VCaP (cell line): ENCODE results near the gene ACAT2.
"Not testable (repeated sequence)": the region's sequence is repeated elsewhere in the genome, so short reads cannot be mapped to it uniquely, and the experiment has no call there.

ENCODE experiments used
- H3K27ac ChIP-seq: fragments of 450-650 bp; 2 replicates; pipeline ENCODE4 v1.5.1; 2017
- TF ChIP-seq, protein P1 (sequence below): fragments of 450-650 bp; conservative IDR thresholded peaks from 2 replicates; pipeline ENCODE4 v1.5.1; 2017; ENCODE audit warnings: mild to moderate bottlenecking, moderate library complexity

The ACAT2 gene

DNA sequence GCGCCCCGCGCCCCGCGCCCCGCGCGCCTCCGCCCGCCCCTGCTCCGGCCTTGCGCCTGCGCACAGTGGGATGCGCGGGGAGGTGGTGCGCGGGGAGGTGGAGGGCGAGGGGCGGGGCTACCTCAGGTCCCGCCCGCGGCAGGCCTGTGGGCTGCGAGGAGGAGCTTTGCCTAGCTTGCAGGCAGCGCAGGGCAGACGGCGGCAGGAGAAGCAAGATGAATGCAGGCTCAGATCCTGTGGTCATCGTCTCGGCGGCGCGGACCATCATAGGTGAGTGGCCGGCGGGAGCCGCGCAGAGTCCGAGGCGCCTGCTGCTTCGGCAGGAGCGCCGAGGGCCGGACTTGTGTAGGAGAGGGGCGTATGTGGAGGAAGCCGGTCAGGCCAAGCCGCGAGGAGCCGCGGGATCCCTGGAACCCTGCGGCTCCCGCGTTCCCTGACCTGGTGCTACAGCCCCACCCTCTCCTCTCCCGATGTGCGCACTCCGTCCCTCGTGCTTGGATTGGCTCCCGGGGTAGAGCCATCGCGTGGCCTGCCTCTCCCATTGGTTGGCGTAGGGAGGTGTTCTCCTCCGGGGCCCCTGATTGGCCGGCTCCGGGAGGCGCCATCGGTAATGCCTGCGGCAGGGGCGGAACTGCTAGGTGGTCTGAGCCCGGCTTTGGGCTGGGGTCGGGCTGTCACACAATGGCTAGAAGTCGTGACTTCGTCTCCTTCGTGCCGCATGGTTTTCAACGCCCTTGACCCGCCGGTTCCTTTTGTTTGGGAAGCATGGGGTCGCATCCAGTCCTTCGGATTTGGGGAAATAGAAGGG, at the start of gene ACAT2:
Gene ACAT2, plus strand, starts transcription at position 173 of the 808 bp plus-strand sequence. Its CDS starts 43 bp downstream, at position 216.
- peak within 1 kb of the TSS; percentile 94 for H3K27ac ChIP-seq
- TF ChIP-seq, protein P1, sequence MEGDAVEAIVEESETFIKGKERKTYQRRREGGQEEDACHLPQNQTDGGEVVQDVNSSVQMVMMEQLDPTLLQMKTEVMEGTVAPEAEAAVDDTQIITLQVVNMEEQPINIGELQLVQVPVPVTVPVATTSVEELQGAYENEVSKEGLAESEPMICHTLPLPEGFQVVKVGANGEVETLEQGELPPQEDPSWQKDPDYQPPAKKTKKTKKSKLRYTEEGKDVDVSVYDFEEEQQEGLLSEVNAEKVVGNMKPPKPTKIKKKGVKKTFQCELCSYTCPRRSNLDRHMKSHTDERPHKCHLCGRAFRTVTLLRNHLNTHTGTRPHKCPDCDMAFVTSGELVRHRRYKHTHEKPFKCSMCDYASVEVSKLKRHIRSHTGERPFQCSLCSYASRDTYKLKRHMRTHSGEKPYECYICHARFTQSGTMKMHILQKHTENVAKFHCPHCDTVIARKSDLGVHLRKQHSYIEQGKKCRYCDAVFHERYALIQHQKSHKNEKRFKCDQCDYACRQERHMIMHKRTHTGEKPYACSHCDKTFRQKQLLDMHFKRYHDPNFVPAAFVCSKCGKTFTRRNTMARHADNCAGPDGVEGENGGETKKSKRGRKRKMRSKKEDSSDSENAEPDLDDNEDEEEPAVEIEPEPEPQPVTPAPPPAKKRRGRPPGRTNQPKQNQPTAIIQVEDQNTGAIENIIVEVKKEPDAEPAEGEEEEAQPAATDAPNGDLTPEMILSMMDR, result no peak

DNA sequence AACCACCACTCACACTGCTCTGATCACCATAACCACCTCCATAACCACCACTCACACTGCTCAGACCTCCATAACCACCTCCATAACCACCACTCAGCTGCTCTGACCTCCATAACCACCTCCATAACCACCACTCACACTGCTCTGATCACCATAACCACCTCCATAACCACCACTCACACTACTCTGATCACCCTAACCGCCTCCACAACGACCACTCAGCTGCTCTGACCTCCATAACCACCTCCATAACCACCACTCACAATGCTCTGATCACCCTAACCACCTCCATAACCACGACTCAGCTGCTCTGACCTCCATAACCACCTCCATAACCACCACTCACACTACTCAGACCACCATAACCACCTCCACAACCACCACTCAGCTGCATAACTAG, 49.5 kb upstream of the ACAT2 start:
- not testable (repeated sequence) for H3K27ac ChIP-seq

DNA sequence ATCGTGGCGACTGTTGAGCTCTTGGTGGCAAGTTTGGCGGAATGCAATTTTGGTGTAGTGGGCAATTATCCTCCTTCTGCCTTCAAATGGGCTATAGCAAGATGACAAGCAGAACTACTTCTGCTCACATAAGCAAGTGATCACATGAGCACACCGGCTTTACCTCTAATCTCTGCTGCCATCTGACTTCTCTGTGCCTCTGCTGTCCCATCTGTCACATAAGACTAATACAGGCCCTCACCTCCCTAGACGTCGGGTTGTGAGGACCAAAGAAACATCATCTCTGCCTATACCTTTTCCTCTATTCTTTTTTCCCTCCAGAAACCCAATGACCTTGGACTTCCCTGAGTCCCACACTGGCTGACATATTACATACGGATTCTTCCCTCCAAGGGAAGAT, 47.9 kb upstream of the ACAT2 start:
- TF ChIP-seq, protein P1, result no peak
- H3K27ac ChIP-seq, result no peak overlapping the region

DNA sequence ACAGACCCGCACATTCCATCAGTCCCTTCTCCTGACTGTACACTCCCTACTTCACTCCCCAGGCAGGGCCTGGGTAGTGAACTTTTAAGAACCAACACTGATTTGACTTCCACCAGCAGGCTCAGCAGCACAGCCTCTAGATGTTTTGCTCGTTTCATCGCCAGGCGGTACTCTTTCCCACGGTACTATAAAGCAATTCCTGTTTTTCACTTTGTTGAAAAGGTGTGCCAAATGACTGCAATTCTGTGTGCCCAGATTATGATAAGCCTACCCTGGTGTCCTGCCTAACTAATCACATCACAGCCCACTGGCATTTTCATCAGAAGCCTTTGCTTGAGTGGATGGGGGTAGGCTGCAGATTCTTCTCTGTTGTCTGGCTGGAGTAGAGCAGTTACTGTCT, 47.4 kb upstream of the ACAT2 start:
- TF ChIP-seq, protein P1, result no peak
- H3K27ac ChIP-seq, result no peak overlapping the region

DNA sequence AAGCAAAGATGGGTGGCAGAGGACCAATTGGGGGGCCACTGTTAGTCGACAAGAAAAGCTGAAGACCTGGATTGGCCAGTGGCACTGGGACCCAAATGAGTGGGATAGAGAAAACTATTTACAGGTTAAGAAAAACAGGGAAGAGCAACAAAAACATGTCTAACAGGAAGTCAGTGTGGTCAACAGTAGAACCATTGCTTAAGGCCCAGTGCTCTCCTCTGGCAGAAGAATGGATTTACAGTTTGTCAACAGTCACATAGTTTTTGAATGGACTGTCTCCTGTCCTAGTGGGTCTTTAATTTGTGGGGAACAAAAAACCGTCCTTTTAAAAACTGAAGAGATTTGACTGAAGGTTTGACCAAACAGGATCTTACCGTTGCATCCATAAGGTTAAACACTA, 46.7 kb upstream of the ACAT2 start:
- TF ChIP-seq, protein P1, result no peak

DNA sequence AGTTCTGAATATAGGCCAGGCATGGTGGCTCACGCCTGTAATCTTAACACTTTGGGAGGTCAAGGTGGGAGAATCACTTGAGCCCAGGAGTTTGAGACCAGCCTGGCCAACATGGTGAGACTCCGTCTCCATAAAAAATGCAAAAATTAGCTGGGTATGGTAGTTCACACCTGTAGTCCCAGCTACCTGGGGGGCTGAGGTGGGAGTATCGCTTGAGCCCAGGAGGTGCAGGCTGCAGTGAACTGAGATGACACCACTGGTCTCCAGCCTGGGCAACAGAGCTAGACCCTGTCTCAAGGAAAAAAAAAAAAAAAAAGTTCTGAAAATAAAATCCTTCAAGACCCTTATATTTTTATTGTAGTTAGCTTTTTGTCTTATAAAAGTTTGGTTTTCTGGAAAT, 46.2 kb upstream of the ACAT2 start:
- TF ChIP-seq, protein P1, result no peak
- no peak overlapping the region for H3K27ac ChIP-seq

More for the DNA sequence above, 46.7 kb upstream of the ACAT2 start:
- no peak overlapping the region for H3K27ac ChIP-seq

DNA sequence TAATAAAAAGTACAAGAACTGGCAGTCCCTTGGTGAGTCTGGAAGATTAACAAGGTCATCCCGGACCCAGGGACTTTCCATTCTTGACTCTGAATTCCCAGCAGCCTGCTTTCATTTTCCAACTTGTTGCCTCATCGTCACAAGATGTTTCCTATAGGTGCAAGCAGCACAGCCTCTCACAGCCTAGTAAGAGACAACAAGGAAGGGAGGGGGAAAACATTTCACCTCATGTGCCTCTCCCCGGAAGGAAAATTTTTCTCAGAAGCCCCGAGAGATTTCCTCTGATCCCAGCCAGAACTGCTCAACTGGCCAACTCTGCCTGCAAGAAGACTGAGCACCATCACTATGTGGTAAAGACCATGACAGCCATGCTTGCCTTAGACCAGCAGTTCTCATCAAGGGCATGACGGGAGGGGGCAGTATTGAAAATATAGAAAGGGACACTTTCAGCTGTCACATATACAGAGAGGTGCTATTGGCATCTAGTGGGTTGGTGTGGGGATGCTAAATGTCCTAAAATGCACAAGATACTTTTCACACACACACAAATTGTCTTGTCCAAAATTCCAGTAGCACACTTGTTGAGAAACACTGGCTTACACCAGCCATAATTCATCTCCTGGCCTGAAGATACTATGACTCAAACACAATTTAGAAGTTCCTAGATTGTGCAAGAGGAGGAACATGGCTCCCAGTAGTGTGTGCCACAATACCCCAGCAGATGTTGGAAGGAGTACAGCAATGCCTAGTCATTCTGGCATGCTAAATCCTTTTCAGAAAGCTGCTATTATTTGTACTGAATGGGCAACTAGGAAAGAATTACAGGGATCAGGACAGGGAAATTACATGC, 45.4 kb upstream of the ACAT2 start:
- TF ChIP-seq, protein P1, result no peak

More for the DNA sequence above, 45.4 kb upstream of the ACAT2 start:
- no peak overlapping the region for H3K27ac ChIP-seq
